SJSA1 (cell line): Measurements from ENCODE around the gene PCNX1. TPM values are rescaled to one million over a fixed set of nuclear protein-coding genes. Genes with fewer than 3 reads are reported as not detected.
A peak's percentile ranks its signal among the peaks of the same experiment; 100 is the strongest.
"Not testable (repeated sequence)": the region's sequence is repeated elsewhere in the genome, so short reads cannot be mapped to it uniquely, and the experiment has no call there.

ENCODE experiments used
- DNase-seq, 2 experiments: peaks; one replicate each; pipeline ENCODE4 v3.0.0-alpha.2; 2015 to 2020; ENCODE audit warnings: low spot score in 2 of 2, low read depth in 1 of 2
- H3K27ac ChIP-seq: fragments of 250-450 bp; sonication (Bioruptor Pico); 2 replicates; pipeline ENCODE4 v1.5.1; 2020; ENCODE audit warnings: mild to moderate bottlenecking, moderate library complexity
- H3K27me3 ChIP-seq: fragments of 250-450 bp; sonication (Bioruptor Pico); replicated peaks from 2 replicates; pipeline ENCODE4 v1.5.1; 2020; ENCODE audit warnings: mild to moderate bottlenecking, moderate library complexity
- H3K36me3 ChIP-seq: fragments of 250-450 bp; sonication (Bioruptor Pico); 2 replicates; pipeline ENCODE4 v1.5.1; 2020; ENCODE audit warnings: mild to moderate bottlenecking
- H3K4me1 ChIP-seq: fragments of 250-450 bp; sonication (Bioruptor Pico); replicated peaks from 2 replicates; pipeline ENCODE4 v1.6.1; 2021; ENCODE audit warnings: mild to moderate bottlenecking
- H3K4me3 ChIP-seq: fragments of 250-450 bp; sonication (Bioruptor Pico); 2 replicates; pipeline ENCODE4 v1.5.1; 2020; ENCODE audit warnings: mild to moderate bottlenecking
- H3K9me3 ChIP-seq: fragments of 250-450 bp; sonication (Bioruptor Pico); replicated peaks from 2 replicates; pipeline ENCODE4 v1.5.1; 2020; ENCODE audit warnings: mild to moderate bottlenecking
- total RNA-seq: library from RNA; depleted of rRNA; stranded (reverse); fragments of >200 nt; shearing (Covaris generic); gene quantifications from 2 replicates; pipeline ENCODE4 v1.2.3, GENCODE V29; 2014

The PCNX1 gene
- total RNA-seq, 1 experiment from 2014 or later, result 20.3 TPM

GRCh38 chr14:71138448-71139293 lies 231.4 kb downstream of the PCNX1 start:
- no peak overlapping the region for H3K4me3 ChIP-seq
- no peaks in the 10 kb centered on the region for H3K27me3 ChIP-seq
- no peak overlapping the region for H3K27ac ChIP-seq
- no peaks in the 10 kb centered on the region; the same call in 1 of the 2 replicates for H3K9me3 ChIP-seq
- no peaks in the 10 kb centered on the region for H3K36me3 ChIP-seq
- DNase-seq, result peak; percentile 56 to 61
- peaks cover 38% of the 10 kb centered on the region for H3K4me1 ChIP-seq

GRCh38 chr14:71139294-71139946 lies 232.2 kb downstream of the PCNX1 start:
- Histone ChIP-seq H3K27ac (no peak overlapping the region), H3K27me3 (no peaks in the 10 kb centered on the region), H3K4me1 (peaks cover 41% of the 10 kb centered on the region), H3K9me3 (no peaks in the 10 kb centered on the region; the same call in 1 of the 2 replicates), H3K4me3 (no peak overlapping the region), H3K36me3 (no peaks in the 10 kb centered on the region)
- DNase-seq, result no peak

GRCh38 chr14:71140157-71140556 lies 232.9 kb downstream of the PCNX1 start:
- H3K4me1 ChIP-seq, result peaks cover 41% of the 10 kb centered on the region
- H3K4me3 ChIP-seq, result no peak overlapping the region
- peak overlapping the region; percentile 73 for H3K27ac ChIP-seq
- H3K36me3 ChIP-seq, result no peaks in the 10 kb centered on the region
- no peak for DNase-seq
- no peaks in the 10 kb centered on the region; the same call in 1 of the 2 replicates for H3K9me3 ChIP-seq
- no peaks in the 10 kb centered on the region for H3K27me3 ChIP-seq

GRCh38 chr14:71141701-71142374 lies 234.6 kb downstream of the PCNX1 start:
- Histone ChIP-seq H3K4me1 (peaks cover 41% of the 10 kb centered on the region), H3K9me3 (no peaks in the 10 kb centered on the region; the same call in 1 of the 2 replicates), H3K27ac (peak overlapping the region; percentile 73), H3K36me3 (no peaks in the 10 kb centered on the region), H3K27me3 (no peaks in the 10 kb centered on the region), H3K4me3 (no peak overlapping the region)
- DNase-seq, result peak; percentile 86 to 97

GRCh38 chr14:71142375-71143038 lies 235.2 kb downstream of the PCNX1 start:
- Histone ChIP-seq H3K27ac (peak overlapping the region; percentile 91), H3K27me3 (no peaks in the 10 kb centered on the region), H3K4me1 (peaks cover 41% of the 10 kb centered on the region), H3K9me3 (no peaks in the 10 kb centered on the region; the same call in 1 of the 2 replicates), H3K36me3 (no peaks in the 10 kb centered on the region), H3K4me3 (no peak overlapping the region)
- no peak for DNase-seq

- Histone ChIP-seq H3K27me3 (no peaks in the 10 kb centered on the region), H3K4me1 (peaks cover 41% of the 10 kb centered on the region), H3K36me3 (no peaks in the 10 kb centered on the region), H3K4me3 (no peak overlapping the region), H3K9me3 (no peaks in the 10 kb centered on the region; the same call in 1 of the 2 replicates), H3K27ac (peak overlapping the region; percentile 91)
- DNase-seq, result peak; percentile 80 to 87
These were observed 236.4 kb downstream of the PCNX1 start for GRCh38 chr14:71143381-71144290.

GRCh38 chr14:71147335-71147734 lies 240.1 kb downstream of the PCNX1 start:
- H3K36me3 ChIP-seq, H3K4me3 ChIP-seq, DNase-seq, H3K27ac ChIP-seq, H3K27me3 ChIP-seq: not testable (repeated sequence)
- H3K9me3 ChIP-seq, result peaks cover 11% of the 10 kb centered on the region
- H3K4me1 ChIP-seq, result peaks cover 16% of the 10 kb centered on the region

- H3K4me1 ChIP-seq, result peaks cover 3% of the 10 kb centered on the region
- no peaks in the 10 kb centered on the region for H3K36me3 ChIP-seq
- H3K27me3 ChIP-seq, result no peaks in the 10 kb centered on the region
- H3K9me3 ChIP-seq, result peaks cover 11% of the 10 kb centered on the region; the same call in 1 of the 2 replicates
- no peak for DNase-seq
- no peak overlapping the region for H3K4me3 ChIP-seq
- no peak overlapping the region for H3K27ac ChIP-seq
These were observed 241.4 kb downstream of the PCNX1 start for GRCh38 chr14:71148627-71149026.

- Histone ChIP-seq H3K27ac (no peak overlapping the region), H3K9me3 (peaks cover 11% of the 10 kb centered on the region; the same call in 1 of the 2 replicates), H3K27me3 (no peaks in the 10 kb centered on the region), H3K4me1 (no peaks in the 10 kb centered on the region), H3K36me3 (no peaks in the 10 kb centered on the region), H3K4me3 (no peak overlapping the region)
- DNase-seq, result no peak
These were observed 243.5 kb downstream of the PCNX1 start for GRCh38 chr14:71150737-71151136.

- H3K4me1 ChIP-seq, result no peaks in the 10 kb centered on the region
- peaks cover 5% of the 10 kb centered on the region; the same call in 1 of the 2 replicates for H3K9me3 ChIP-seq
- H3K27ac ChIP-seq, result no peak overlapping the region
- H3K36me3 ChIP-seq, result no peaks in the 10 kb centered on the region
- no peak for DNase-seq
- H3K27me3 ChIP-seq, result no peaks in the 10 kb centered on the region
- no peak overlapping the region for H3K4me3 ChIP-seq
These were observed 248.5 kb downstream of the PCNX1 start for GRCh38 chr14:71155743-71156142.

GRCh38 chr14:71163050-71163841 lies 256.0 kb downstream of the PCNX1 start:
- H3K4me3 ChIP-seq, result no peak overlapping the region
- DNase-seq, result no peak
- no peaks in the 10 kb centered on the region for H3K36me3 ChIP-seq
- H3K27me3 ChIP-seq, result no peaks in the 10 kb centered on the region
- H3K27ac ChIP-seq, result no peak overlapping the region
- H3K4me1 ChIP-seq, result peaks cover 14% of the 10 kb centered on the region
- H3K9me3 ChIP-seq, result no peaks in the 10 kb centered on the region
